ENCODE results near the gene CCDC91.

CCDC91 gene

DNA sequence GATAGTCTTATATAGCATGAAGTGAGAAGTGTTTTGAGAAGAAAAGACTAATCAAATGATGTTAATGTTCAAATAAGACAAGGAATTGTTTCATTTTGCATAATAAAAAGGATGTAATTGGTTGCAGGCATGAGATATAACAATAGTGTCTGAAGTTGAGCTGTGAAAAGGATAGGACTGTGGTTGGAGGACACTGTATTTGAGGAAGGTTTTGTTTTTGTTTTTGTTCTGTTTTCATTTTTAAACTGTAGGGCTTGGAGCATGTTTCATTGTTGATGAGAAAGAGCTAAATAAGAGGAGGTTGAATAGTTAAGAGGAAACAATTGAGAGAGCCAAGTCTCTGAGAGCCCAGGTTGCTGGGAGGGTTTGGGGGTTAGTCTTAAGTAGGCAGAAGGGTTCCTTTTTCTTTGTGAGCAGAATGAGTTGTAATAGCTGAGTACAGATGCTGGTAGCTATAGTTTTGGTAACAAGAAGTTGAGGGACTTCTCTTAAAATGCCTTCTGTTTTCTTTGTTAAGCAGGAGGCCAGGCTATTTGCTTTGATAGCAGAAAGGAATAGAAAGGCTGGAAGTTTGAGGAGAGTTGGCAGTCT is 58.4 kb downstream of the CCDC91 start:
- TF ChIP-seq TOX (CRISPR knock-in tag; IDR thresholded peaks at IDR 0.05; ENCODE audit: borderline replicate concordance): no peak
- ATAC-seq: no peak

DNA sequence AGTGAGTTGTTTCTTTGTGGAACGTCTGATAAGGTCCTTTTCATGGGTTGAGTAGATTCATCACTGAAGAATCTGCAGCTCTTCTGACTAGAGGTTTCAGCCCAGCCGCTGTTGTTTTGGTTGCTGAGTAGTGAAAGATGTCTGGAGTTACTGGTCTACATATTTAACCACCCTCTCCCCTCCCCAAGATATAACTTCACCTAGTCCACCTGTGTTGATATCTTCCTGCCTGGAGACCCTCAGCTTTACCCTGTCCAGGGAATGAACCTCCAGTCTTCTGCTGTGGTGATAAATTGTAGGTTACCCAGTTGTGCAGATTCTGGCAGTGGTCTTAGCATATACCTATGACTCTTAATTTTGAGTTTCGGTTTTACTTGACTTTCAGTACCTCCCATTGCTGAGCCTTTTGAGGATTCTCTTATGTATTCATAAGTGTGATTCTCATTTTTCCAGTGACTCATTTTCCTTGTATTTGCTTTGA is 62.9 kb downstream of the CCDC91 start:
- TF ChIP-seq ZC3H10 (CRISPR knock-in tag; IDR thresholded peaks at IDR 0.05) (no peak), TCF4 (CRISPR knock-in tag; IDR thresholded peaks at IDR 0.05; ENCODE audit: borderline replicate concordance) (no peak), RARB (CRISPR knock-in tag; IDR thresholded peaks at IDR 0.05) (no peak), ZNF8 (CRISPR knock-in tag; IDR thresholded peaks at IDR 0.05) (no peak), SNAI2 (CRISPR knock-in tag; IDR thresholded peaks at IDR 0.05) (no peak), TOX (CRISPR knock-in tag; IDR thresholded peaks at IDR 0.05; ENCODE audit: borderline replicate concordance) (no peak), ZFP3 (CRISPR knock-in tag; IDR thresholded peaks at IDR 0.05) (no peak), BACH2 (CRISPR knock-in tag; IDR thresholded peaks at IDR 0.05; ENCODE audit: borderline replicate concordance) (no peak), ISL1 (CRISPR knock-in tag; IDR thresholded peaks at IDR 0.05) (no peak), ARNTL (CRISPR knock-in tag; IDR thresholded peaks at IDR 0.05; ENCODE audit: borderline replicate concordance, low read depth) (no peak)
- TF ChIP-seq, protein P1, sequence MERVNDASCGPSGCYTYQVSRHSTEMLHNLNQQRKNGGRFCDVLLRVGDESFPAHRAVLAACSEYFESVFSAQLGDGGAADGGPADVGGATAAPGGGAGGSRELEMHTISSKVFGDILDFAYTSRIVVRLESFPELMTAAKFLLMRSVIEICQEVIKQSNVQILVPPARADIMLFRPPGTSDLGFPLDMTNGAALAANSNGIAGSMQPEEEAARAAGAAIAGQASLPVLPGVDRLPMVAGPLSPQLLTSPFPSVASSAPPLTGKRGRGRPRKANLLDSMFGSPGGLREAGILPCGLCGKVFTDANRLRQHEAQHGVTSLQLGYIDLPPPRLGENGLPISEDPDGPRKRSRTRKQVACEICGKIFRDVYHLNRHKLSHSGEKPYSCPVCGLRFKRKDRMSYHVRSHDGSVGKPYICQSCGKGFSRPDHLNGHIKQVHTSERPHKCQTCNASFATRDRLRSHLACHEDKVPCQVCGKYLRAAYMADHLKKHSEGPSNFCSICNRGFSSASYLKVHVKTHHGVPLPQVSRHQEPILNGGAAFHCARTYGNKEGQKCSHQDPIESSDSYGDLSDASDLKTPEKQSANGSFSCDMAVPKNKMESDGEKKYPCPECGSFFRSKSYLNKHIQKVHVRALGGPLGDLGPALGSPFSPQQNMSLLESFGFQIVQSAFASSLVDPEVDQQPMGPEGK (CRISPR knock-in tag; IDR thresholded peaks at IDR 0.05; ENCODE audit: borderline replicate concordance): no peak
- TF ChIP-seq, protein P2, sequence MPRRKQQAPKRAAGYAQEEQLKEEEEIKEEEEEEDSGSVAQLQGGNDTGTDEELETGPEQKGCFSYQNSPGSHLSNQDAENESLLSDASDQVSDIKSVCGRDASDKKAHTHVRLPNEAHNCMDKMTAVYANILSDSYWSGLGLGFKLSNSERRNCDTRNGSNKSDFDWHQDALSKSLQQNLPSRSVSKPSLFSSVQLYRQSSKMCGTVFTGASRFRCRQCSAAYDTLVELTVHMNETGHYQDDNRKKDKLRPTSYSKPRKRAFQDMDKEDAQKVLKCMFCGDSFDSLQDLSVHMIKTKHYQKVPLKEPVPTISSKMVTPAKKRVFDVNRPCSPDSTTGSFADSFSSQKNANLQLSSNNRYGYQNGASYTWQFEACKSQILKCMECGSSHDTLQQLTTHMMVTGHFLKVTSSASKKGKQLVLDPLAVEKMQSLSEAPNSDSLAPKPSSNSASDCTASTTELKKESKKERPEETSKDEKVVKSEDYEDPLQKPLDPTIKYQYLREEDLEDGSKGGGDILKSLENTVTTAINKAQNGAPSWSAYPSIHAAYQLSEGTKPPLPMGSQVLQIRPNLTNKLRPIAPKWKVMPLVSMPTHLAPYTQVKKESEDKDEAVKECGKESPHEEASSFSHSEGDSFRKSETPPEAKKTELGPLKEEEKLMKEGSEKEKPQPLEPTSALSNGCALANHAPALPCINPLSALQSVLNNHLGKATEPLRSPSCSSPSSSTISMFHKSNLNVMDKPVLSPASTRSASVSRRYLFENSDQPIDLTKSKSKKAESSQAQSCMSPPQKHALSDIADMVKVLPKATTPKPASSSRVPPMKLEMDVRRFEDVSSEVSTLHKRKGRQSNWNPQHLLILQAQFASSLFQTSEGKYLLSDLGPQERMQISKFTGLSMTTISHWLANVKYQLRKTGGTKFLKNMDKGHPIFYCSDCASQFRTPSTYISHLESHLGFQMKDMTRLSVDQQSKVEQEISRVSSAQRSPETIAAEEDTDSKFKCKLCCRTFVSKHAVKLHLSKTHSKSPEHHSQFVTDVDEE (CRISPR knock-in tag; IDR thresholded peaks at IDR 0.05): no peak
- TF ChIP-seq, protein P3, sequence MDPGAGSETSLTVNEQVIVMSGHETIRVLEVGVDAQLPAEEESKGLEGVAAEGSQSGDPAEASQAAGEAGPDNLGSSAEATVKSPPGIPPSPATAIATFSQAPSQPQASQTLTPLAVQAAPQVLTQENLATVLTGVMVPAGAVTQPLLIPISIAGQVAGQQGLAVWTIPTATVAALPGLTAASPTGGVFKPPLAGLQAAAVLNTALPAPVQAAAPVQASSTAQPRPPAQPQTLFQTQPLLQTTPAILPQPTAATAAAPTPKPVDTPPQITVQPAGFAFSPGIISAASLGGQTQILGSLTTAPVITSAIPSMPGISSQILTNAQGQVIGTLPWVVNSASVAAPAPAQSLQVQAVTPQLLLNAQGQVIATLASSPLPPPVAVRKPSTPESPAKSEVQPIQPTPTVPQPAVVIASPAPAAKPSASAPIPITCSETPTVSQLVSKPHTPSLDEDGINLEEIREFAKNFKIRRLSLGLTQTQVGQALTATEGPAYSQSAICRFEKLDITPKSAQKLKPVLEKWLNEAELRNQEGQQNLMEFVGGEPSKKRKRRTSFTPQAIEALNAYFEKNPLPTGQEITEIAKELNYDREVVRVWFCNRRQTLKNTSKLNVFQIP (CRISPR knock-in tag; IDR thresholded peaks at IDR 0.05; ENCODE audit: borderline replicate concordance, low read depth): no peak
- TF ChIP-seq, protein P4, sequence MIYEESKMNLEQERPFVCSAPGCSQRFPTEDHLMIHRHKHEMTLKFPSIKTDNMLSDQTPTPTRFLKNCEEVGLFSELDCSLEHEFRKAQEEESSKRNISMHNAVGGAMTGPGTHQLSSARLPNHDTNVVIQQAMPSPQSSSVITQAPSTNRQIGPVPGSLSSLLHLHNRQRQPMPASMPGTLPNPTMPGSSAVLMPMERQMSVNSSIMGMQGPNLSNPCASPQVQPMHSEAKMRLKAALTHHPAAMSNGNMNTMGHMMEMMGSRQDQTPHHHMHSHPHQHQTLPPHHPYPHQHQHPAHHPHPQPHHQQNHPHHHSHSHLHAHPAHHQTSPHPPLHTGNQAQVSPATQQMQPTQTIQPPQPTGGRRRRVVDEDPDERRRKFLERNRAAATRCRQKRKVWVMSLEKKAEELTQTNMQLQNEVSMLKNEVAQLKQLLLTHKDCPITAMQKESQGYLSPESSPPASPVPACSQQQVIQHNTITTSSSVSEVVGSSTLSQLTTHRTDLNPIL (CRISPR knock-in tag; IDR thresholded peaks at IDR 0.05; ENCODE audit: low read depth): no peak
- no peak for ATAC-seq

DNA sequence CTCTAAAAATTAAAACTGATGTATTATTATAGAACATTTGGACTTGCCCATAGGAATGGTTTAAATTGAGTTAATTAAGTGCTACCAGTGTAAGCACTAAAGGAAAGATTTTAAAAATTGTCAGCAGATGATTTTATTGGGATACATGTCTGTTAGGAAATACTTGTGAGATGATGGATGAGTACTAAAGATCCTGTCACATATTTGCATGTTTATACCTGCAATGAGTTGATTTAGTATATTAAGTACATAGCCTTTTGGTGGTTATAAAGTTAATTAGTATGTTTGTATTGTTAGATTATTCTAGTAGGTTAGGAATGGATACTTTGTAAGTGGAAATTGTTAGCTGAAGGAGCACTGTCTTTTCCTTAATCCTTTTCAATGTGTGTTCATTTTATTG is 67.2 kb downstream of the CCDC91 start:
- no peak for TF ChIP-seq ISL1 (CRISPR knock-in tag; IDR thresholded peaks at IDR 0.05)
- TF ChIP-seq SNAI2 (CRISPR knock-in tag; IDR thresholded peaks at IDR 0.05): no peak
- TF ChIP-seq, protein P3 (CRISPR knock-in tag; IDR thresholded peaks at IDR 0.05; ENCODE audit: borderline replicate concordance, low read depth): no peak
- no peak for TF ChIP-seq ZFP3 (CRISPR knock-in tag; IDR thresholded peaks at IDR 0.05)
- TF ChIP-seq TCF4 (CRISPR knock-in tag; IDR thresholded peaks at IDR 0.05; ENCODE audit: borderline replicate concordance): no peak
- TF ChIP-seq CSDC2 (CRISPR knock-in tag; IDR thresholded peaks at IDR 0.05): no peak
- no peak for TF ChIP-seq ZFP30 (CRISPR knock-in tag; IDR thresholded peaks at IDR 0.05)
- TF ChIP-seq ZC3H10 (CRISPR knock-in tag; IDR thresholded peaks at IDR 0.05): no peak
- ATAC-seq: no peak

DNA sequence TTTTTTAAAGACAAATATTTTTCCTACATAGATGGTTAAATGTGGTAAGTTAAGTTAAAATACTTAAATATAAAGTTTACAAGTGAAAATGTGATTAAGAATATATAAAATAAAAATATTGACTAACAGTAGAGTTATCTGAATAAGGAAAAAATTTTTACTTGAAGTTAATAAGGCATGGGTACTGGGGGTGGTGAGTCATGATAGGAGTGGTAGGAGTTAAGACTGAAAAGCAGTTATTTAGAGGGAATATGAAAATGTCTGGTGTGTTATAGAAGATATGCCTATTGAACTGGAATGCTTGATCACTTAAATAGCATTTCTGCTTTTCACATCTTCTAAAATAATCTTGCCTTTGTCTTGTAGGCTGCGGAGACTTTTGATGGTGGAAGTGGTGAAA is 68.7 kb downstream of the CCDC91 start:
- TF ChIP-seq ZNF565 (CRISPR knock-in tag; conservative IDR thresholded peaks at IDR 0.05; ENCODE audit: low read depth): no peak
- TF ChIP-seq, protein P5, sequence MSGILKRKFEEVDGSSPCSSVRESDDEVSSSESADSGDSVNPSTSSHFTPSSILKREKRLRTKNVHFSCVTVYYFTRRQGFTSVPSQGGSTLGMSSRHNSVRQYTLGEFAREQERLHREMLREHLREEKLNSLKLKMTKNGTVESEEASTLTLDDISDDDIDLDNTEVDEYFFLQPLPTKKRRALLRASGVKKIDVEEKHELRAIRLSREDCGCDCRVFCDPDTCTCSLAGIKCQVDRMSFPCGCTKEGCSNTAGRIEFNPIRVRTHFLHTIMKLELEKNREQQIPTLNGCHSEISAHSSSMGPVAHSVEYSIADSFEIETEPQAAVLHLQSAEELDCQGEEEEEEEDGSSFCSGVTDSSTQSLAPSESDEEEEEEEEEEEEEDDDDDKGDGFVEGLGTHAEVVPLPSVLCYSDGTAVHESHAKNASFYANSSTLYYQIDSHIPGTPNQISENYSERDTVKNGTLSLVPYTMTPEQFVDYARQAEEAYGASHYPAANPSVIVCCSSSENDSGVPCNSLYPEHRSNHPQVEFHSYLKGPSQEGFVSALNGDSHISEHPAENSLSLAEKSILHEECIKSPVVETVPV (CRISPR knock-in tag; IDR thresholded peaks at IDR 0.05): no peak
- no peak for TF ChIP-seq RARB (CRISPR knock-in tag; IDR thresholded peaks at IDR 0.05)
- TF ChIP-seq, protein P1 (CRISPR knock-in tag; IDR thresholded peaks at IDR 0.05; ENCODE audit: borderline replicate concordance): no peak
- TF ChIP-seq, protein P4 (CRISPR knock-in tag; IDR thresholded peaks at IDR 0.05; ENCODE audit: low read depth): no peak
- no peak for TF ChIP-seq ZNF70 (CRISPR knock-in tag; IDR thresholded peaks at IDR 0.05)
- TF ChIP-seq ARNTL (CRISPR knock-in tag; IDR thresholded peaks at IDR 0.05; ENCODE audit: borderline replicate concordance, low read depth): no peak
- TF ChIP-seq BACH2 (CRISPR knock-in tag; IDR thresholded peaks at IDR 0.05; ENCODE audit: borderline replicate concordance): no peak
- no peak for TF ChIP-seq CSDC2 (CRISPR knock-in tag; IDR thresholded peaks at IDR 0.05)
- no peak for TF ChIP-seq TCF4 (CRISPR knock-in tag; IDR thresholded peaks at IDR 0.05; ENCODE audit: borderline replicate concordance)
- no peak for ATAC-seq

Measured in SK-N-SH treated with all-trans-retinoic acid at 6 μM for 48 hours (cell line).